Fibroblast of the conjunctiva (primary cell): ENCODE results near the gene NUP93.
"Not testable (repeated sequence)": the region's sequence is repeated elsewhere in the genome, so short reads cannot be mapped to it uniquely, and the experiment has no call there.

ENCODE experiments used
- DNase-seq: peaks from one replicate; pipeline ENCODE4 v3.0.0-alpha.2; 2010; ENCODE audit warnings: low read depth

NUP93 gene

DNA sequence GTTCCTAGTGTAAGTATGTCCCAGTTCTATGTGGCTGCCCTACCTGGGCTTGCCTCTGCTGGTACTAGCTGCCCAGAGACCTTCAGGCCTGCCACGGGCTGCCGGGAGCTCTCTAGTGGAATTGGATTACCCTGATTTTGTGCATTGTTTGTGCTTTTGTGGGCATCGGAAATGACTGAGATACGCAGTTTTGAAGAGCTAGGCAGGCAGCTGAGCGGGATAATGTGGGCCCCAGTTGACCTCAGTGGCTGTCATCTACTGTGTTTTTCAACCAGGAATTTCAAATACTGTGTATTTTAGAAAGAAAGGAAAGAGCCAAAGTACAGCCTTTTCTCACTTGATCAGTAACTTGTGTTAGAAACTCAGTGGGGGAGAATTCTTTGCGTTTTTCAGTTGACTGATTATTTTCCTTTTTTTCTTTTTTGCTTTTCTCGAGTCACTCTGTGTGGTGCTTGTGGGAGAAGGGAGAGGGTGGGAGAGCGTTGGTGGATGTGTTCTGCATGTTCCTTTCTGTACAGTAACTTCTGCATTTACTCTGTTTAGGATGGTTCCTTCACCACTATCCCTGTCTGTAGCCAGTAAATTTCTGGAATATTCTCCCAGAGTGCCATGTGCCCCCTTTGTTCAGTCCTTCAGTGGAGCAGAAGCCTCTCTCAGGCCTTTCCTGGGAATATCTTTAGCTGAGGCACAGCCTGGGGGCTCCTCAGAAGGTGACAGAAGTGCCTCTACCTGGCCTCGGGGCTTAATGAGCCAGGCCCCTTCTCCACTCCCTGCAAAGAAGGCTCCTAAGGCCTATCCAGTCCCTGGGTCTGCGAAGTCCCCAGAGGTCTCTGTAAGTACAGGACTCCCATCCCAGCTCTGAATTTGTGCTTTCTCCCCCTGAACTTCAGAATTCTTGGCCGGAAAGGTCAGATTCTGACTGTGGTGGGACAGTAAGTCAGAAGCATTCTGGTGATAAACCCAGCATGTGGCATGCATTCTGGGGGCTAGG lies 120.1 kb downstream of the NUP93 start:
- DNase-seq = no peak

DNA sequence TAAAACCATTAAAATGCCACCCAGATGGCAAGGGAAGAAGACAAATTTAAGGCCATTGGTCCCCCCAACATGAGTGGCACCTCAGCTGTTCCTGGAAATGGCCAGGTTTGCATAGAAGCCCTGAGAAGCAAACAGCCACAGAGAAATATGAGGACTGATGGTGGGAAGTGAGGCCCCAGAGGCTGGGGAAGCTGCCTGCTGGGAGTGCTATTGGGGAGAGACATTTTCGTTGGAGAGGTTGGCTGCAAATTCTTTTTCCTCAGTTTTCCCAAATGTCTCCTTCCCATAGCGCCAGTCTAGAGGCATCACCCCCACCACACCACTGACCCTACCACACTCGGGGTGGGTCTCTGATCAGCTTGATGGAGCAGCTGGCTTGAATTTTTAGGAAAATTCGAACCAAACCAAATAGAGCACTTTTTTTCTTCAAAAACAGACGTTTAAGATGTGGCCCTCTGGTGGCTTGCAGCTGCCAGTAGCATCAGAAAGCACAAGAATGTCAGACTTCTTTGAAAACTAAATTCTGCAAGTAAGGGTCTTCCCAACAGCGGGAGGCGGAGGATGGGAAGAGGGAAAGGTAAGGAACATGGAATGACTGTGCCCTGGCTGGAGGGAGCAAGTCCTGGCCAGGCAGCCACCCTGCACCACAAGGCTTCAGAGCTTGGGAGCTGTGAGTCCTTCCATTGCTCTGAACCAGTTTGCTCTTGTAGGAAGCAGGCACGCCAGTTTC lies 121.9 kb downstream of the NUP93 start:
- DNase-seq = no peak

DNA sequence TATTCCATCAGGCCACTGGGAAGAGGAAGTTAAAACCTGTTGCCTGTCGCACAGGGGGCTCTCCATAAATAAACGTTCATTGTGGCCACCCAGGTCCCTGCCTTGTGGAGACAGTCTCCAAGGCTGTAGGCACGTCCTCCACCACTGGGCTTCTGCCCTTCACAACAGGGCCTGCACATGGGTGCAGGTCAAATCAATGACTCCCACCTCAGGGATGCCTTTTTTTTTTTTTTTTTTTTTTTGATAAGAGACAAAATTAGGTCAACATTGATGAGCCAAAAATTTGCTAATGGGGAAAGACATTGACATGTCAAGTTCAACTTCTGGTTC lies 122.4 kb downstream of the NUP93 start:
- DNase-seq = no peak

DNA sequence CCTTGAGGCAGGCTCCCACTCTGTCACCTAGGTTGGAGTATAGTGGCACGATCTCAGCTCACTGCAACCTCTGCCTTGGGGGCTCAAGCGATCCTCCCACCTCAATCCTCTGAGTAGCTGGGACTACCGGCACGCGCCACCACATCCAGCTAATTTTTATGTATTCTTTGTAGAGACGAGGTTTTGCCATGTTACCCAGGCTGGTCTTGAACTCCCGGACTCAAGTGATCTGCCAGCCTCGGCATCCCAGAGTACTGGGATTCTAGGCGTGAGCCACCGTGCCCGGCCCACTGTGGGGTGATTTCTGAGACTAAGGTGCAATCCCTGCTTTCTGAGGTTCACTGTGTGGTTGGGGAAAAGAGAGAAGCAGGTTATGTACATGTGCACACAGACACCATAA lies 123.0 kb downstream of the NUP93 start:
- DNase-seq = no peak

DNA sequence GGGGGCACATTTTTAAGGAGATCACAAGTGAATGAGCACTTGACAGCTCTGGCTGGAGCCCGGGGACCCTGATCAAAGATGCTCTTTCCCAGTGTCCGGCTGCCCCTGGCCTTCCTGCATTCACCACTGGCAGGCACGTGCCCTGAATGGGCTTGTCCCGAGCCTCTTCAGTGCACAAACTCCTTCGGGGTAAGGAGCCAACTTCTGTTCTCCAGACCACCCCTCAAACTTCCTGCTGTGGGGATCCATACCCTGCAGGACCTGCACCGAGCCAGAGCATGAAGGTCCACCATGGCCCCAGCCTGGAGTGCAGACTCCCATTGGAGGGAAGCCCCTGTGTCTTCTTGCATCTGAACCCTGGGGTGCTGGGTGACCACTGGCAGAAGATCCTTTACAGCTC lies 125.3 kb downstream of the NUP93 start:
- DNase-seq = no peak

DNA sequence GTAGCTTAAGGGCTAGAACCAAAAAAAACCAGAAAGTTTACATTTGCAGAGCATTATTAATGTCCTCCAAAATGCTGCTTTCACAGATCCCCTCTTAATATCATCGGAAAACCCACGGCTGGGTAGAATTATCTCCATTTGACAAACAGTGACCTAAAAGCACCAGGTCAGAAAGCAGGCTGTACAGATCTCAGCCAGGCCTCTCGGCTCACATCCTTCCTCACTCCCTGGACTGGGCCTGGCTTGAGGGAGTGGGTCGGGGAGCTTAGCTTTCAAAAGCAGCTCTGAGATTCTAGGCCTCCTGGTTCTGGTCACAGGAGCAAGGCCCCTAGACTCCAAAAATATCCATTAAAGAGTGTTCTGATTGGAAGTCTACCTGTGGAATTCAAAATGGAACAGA lies 126.0 kb downstream of the NUP93 start:
- DNase-seq = no peak

DNA sequence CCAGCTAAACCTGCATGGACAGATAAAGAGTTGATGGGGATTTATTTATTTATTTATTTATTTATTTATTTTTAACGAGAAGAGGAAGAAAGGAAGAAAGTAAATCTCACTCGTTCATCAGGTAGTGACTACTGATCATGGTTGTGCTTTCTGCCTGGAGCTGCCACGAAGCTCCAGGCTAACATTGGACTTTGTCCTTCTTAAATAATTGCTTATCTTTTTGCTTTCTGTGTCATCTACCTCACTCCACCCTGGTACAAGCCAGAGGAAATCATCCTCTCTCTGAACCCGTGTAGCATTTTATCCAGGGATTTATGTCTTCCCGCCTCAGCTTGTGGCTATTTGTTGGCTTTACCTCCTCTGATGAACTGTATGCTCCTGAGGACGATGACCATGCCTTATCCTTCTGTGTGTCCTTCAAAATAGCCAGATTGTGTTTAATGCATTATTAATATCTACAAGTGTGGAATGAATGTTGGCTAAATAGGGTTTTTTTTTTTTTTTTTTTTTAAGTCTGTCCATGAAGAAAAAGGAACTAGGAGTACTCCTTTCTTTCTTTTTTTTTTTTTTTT lies 127.0 kb downstream of the NUP93 start:
- DNase-seq = no peak

DNA sequence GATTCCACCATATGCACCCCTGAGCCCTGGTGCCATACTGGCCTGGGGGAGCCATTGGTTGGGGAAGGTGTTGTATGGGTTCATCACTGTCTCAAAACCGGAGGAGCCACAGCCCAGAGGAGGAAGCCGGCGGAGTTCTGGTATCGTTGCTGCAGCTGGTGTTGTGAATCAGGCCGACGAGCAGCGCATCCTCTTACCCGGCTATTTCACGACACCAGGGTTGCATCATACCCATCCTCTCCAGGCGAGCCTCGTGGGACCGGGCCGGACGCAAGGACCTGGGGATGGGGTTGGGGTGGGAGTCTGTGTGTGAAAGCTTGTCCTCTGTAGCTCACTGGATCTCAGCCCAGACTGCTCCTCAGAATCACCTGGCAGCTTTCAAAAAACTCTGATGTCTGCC lies 128.4 kb downstream of the NUP93 start:
- no peak for DNase-seq

DNA sequence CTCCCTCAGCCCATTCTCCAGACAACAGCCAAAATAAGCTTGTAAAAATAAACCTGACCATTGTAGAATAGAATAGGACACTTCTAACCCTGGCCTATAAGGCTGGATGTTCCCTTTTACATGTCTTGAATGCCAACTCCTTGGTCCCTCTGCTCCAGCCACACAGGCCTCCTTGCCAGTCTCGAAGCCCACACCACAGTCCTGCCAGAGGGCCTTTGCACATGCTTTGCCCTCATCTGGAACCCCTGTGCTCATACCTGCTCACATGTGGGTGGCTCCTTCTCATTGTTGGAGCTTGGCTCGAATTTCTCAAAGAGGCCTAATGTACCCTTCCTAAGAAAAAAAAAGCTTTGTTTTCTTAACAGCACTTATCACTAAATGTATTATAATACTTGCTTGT lies 129.7 kb downstream of the NUP93 start:
- DNase-seq = no peak

DNA sequence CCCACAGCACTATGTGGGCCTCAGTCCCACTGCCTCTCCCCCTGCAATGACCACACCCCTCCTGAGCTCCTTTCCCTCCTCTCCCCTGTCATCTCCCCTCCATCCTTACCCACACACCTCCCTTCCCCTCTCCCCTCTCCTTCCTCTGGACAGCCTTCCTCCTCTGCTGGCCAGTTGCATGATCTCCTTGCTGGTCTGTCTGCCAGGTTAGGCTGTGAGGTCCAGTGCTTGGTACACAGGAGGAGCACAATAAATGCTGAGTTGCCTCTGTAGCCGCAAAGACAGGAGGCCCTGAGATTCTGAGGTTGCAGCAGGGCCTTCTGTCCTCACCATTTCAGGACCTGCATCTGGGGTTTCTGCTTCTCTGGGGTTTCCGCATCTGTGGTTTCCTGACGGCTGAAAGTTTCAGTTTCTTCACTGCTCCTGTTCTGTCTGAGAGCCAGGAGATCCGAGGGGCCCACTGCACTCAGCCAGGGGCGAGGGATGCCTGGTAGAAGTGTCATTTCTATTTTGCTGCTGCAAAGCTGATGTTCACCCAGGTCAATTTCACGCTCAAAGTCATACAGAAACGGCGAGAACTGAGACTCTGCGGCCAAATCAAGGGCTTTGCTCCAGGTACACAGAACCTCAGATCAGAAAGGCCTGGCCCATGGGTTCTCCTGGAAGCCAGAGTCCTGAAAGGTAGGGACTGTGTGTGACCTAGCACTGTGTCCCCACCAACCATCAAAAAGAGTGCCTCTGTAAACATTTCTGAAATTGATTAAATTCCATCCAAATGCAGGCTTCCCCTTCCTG lies 130.5 kb downstream of the NUP93 start:
- DNase-seq = no peak

DNA sequence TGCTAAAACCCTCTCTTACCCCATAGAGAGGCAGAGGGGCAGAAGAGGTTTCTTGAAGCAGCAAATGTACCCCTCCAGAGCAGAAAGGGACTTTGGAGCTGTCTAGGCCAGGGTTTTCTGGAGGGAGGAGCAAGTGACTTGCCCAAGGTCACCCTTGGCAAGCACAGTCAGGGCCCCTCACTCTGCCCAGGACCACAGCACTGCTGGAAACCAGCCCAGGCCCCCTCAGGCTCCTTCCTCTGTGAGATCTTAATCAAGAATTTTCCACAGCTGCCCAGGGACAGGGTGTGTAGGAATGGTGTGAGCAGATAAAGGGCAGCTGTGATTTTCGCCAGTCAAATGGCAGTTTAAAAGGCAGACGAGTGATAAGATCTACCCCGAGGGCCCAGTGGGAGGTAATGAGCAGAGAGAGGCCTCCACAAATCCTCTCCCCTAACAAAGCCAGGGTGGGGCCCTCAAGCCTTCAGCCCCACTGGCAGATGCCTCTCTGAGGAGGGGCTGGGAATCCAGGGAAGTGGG lies 131.2 kb downstream of the NUP93 start:
- DNase-seq = no peak

DNA sequence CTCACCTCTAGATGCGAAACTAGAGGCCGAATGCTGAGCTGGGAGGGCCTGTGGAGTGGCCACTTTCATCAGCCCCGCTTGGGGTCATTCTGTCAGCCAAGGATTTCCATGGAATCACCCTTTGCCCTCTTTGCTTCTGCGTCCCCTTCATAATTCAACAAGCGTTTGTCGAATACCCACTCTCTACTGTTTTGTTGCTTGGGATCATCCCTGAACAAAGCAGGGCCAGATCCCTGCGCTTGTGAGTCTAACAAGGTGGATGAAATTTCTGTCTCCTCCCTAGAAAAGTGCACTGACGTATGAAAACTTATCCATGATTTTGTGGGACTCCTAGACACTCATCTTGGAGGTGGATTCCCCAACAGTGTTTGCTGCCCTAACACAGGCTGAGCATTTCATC lies 131.8 kb downstream of the NUP93 start:
- DNase-seq = no peak

DNA sequence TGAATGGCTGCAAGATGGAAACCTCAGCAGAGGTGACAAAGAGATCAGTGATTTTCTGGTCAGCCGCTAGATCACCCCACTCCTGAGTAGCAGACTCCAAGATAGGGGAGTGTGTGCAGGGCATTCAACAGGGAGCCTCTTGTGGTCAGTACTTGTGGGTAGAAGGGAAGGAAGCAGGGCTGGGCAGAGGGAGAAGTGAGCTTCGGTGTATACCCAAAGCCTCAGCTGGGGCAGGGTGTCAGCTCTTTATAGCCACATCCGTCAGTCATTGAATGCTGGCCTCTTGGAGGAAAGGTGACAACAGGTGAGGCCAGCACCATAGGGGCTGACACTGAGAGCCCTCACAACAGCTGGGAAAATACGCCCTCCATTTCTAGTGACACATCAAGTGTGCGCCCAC lies 132.8 kb downstream of the NUP93 start:
- no peak for DNase-seq

DNA sequence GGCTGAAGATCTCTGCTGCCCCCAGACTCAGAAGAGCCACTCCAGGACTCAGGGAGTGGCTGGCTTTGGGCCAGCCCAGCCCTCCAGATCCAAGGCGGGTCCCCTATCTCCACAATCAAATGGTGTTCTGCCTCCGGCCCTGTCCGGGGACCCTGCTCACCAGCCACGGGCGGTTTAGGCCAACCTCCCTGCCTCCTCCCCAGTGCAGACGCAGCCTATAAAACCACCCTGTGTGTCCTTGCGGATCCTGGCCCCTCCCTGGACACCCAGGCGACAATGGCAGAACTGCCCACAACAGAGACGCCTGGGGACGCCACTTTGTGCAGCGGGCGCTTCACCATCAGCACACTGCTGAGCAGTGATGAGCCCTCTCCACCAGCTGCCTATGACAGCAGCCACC lies 135.0 kb downstream of the NUP93 start, which contains the start of gene SLC12A3:
Gene SLC12A3 (plus strand): TSS at position 248 of the 400 bp plus-strand sequence. CDS start 29 bp downstream, at position 277.
- DNase-seq = no peak

DNA sequence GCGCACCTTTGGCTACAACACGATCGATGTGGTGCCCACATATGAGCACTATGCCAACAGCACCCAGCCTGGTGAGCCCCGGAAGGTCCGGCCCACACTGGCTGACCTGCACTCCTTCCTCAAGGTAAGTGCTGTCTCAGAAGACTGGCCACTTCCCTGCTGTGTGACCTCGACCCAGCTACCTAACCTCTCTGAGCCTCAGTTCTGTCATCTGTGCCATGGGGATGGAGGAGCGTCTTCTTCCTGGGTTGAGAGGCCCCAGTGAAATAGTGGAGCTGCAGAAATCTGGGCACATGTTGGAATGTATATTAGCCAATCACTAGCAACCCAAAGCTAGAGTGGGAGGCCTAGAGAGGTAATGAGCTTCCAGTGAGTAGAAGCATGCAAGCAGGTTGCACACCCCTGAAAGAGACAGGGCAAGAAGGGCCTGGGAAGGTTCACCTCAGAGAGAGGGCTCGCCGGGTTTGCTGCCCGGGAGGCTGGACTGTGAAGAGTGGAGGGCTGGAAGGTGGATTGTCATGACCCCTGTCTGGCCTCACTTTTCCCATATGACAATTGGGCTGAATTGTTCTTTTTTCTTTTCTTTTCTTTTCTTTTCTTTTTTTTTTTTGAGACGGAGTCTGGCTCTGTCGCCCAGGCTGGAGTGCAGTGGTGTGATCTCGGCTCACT lies 135.6 kb downstream of the NUP93 start:
- no peak for DNase-seq

DNA sequence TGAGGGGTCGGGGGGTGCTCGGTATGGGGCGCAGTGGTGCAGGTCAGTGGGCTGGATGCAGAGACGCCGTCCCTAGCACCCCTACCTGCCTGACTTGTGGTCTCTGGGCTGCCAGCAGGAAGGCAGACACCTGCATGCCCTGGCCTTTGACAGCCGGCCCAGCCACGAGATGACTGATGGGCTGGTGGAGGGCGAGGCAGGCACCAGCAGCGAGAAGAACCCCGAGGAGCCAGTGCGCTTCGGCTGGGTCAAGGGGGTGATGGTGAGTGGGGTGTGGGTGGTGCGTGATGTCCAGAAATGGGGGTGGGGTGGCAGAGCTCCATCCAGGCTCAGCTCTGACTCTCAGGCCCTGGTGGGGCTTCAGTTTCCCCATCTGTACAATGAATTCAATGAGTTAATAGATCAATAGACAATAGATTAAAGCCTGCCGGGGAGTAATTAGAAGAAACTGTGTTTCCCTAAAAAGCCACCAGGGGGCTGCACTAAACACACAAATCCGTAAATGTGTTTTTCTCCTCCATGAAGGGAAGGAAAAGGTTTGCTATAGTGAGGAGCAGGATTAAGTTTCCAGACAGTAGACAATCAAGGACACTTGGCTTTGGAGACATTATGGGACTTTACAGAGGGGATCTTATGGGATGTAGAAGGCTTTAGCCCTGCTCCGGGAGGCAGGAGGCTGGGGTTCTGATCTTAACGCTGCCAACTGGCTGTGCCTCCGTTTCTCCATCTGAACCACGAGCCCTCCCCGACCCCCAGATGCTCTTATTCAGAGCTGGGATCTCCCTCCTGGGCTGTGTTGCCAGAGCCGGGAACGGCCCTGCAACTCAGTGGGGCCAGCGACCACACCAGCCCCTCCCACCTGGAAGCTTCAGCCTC lies 137.3 kb downstream of the NUP93 start:
- DNase-seq = peak; percentile 57

DNA sequence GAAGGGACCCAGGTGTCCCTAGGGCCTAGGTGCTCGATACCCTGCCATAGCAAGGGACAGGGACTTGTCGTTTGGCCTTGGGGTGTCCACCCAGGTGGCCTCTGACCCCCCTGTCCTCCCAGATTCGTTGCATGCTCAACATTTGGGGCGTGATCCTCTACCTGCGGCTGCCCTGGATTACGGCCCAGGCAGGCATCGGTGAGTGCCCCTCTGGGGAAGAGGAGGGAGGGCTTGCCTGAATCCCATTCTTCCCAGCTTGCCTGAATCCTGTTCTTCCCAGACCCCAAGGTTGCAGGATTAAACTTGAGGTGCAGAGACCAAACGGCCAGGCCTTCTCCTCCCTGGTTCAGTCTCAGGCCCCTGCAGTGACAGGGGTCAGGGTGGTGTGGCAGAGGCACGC lies 138.2 kb downstream of the NUP93 start:
- no peak for DNase-seq

DNA sequence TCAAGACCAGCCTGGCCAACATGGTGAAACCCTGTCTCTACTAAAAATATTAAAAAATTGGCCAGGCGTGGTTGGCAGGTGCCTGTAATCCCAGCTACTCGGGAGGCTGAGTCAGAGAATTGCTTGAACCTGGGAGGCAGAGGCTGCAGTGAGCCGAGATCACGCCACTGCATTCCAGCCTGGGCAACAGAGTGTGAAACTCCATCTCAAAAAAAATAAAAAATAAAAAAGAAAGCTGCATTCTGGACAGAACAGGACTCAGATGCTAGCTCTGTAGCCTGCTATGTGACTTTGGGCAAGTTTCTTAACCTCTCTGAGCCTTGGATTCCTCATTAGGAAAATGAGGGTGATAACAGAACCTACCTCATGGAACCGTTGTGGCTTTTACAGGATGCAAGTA lies 138.8 kb downstream of the NUP93 start:
- not testable (repeated sequence) for DNase-seq

DNA sequence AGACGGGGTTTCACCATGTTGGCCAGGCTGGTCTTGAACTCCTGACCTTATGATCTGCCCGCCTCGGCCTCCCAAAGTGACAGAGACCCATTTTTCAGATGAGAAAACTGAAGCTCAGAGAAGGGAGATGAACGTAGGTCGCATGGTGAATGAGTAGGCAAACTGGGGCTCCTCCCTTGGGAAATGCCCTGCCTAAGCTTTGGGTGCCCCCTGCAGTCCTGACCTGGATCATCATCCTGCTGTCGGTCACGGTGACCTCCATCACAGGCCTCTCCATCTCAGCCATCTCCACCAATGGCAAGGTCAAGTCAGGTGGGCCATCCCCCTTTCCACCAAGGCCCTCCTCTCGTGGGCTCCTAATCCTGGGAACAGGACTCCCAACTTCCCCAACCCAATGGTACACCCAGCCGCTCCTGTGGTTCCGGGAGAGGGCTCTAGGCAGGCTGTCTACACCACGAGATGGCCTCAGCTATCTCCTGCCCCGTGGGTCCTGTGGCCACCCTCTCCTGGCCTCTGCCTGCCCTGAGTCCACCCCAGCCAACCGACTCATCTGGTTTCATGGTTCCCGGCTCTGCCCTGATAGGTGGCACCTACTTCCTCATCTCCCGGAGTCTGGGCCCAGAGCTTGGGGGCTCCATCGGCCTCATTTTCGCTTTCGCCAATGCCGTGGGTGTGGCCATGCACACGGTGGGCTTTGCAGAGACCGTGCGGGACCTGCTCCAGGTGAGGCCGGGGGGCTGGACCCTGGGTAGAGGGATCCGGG lies 139.8 kb downstream of the NUP93 start:
- DNase-seq = no peak
